Lung (tissue), 12 donors: ENCODE data around the gene ZNF835. TPM values are rescaled to one million over a fixed set of nuclear protein-coding genes. Genes with fewer than 3 reads are reported as not detected.
A peak's percentile ranks its signal among the peaks of the same experiment; 100 is the strongest.

Experiments
- ATAC-seq: fragments of 200-7000 bp; cut with Tn5 transposase; one replicate; pipeline ENCODE4 v1.9.1; 2020; ENCODE audit warnings: moderate number of reproducible peaks; ENCODE audit not compliant: insufficient read depth, low FRiP score
- DNase-seq, 3 donors: peaks; one replicate each; pipeline ENCODE4 v3.0.0-alpha.2; 2013 to 2017
- H3K27ac ChIP-seq, 2 donors: one replicate each; pipeline ENCODE4 v1.5.1; 2013; ENCODE audit warnings: mild to moderate bottlenecking in 2 of 2, moderate library complexity in 2 of 2, control low read depth in 1 of 2, inconsistent platforms in 1 of 2, low read depth in 1 of 2, low read length in 1 of 2
- H3K27me3 ChIP-seq, 3 donors: one replicate each; pipeline ENCODE4 v1.5.1; 2013; ENCODE audit warnings: low read length in 2 of 3; ENCODE audit not compliant: control insufficient read depth in 3 of 3, insufficient read depth in 3 of 3
- H3K36me3 ChIP-seq, 4 donors: one replicate each; pipeline ENCODE4 v1.5.1; 2013; ENCODE audit warnings: low read length in 4 of 4, mild to moderate bottlenecking in 1 of 4, moderate library complexity in 1 of 4; ENCODE audit not compliant: control insufficient read depth in 4 of 4, insufficient read depth in 4 of 4
- H3K4me1 ChIP-seq, 5 donors: one replicate each; pipeline ENCODE4 v1.5.1; 2013; ENCODE audit warnings: low read length in 5 of 5, mild to moderate bottlenecking in 2 of 5, moderate library complexity in 1 of 5; ENCODE audit not compliant: control insufficient read depth in 5 of 5, insufficient read depth in 5 of 5
- H3K4me3 ChIP-seq: one replicate; pipeline ENCODE4 v1.5.1; 2013; ENCODE audit warnings: mild to moderate bottlenecking, control low read depth, moderate library complexity
- H3K9ac ChIP-seq, 2 donors: one replicate each; pipeline ENCODE4 v1.5.1; 2013; ENCODE audit warnings: low read length in 2 of 2, control low read depth in 1 of 2; ENCODE audit not compliant: insufficient read depth in 1 of 2
- H3K9me3 ChIP-seq, 4 donors: one replicate each; pipeline ENCODE4 v1.5.1; 2013; ENCODE audit warnings: low read length in 3 of 4, mild to moderate bottlenecking in 1 of 4, moderate library complexity in 1 of 4; ENCODE audit not compliant: control insufficient read depth in 4 of 4, insufficient read depth in 3 of 4
- WGBS, 2 donors: extraction: QIAGEN DNeasy Blood & Tissue Kit; methylation state at CpG; one replicate each; pipeline ENCODE4 v1.1.7; 2013; 5-methylcytosine and 5-hydroxymethylcytosine counted together
- polyA plus RNA-seq, 2 donors: library from polyadenylated mRNA; stranded (reverse); fragments of 200-250 nt; gene quantifications; one replicate each; pipeline ENCODE4 v1.2.1, GENCODE V29; 2013
- total RNA-seq, 2 donors: library from RNA; depleted of rRNA in 1 of 2; stranded (reverse); fragments of >200 nt in 1 of 2; gene quantifications; one replicate each; pipeline ENCODE4 v1.2.1, GENCODE V29; 2014 to 2021
- TF ChIP-seq, protein P1 (sequence below): IDR thresholded peaks from 2 replicates; pipeline ENCODE4 v1.5.1; 2012; ENCODE audit warnings: mild to moderate bottlenecking; ENCODE audit errors: control extremely low read depth, extremely low read depth
- donor health status: control.
- donor health status: control.
- donor health status: Bipolar disorder and iron deficiency.
- donor health status: healthy.
- donor health status: DM: yes; HTN: yes; CAD: no.

ZNF835 gene
- total and polyA plus RNA-seq, 4 donors = 0.49 to 3.2 (median 1.9) TPM

DNA sequence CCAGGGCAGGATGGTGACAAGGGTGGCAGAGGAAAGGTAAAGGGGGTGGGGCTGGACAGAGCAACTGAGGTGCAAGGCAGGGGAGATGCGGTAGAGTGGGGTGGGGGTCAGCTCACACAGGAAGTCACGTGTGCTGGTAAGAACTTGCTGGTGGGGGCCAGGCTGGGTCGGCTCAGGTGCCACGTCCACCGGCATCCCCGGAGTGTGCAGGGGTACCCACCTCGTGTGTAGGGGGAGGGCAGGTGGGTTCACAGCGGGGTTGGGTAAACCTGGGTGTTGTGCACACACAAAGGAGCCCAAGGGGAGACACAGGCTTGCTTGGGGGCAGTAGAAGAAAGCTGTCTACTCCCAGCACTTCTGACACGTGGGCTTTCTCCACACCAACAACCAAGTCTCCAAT lies 2.9 kb downstream of the ZNF835 start:
- Histone ChIP-seq H3K27ac (no peak overlapping the region), H3K4me3 (no peak overlapping the region), H3K9ac (no peak overlapping the region), H3K4me1 (peaks cover 0 to 13% (median 9%) of the 10 kb centered on the region in 5 donors), H3K9me3 (peaks cover 0 to 49% (median 0%) of the 10 kb centered on the region in 4 donors), H3K27me3 (no peaks in the 10 kb centered on the region), H3K36me3 (peaks cover 0 to 11% (median 5%) of the 10 kb centered on the region in 4 donors)
- DNase-seq = no peak
- ATAC-seq = no peak
- TF ChIP-seq, protein P1, sequence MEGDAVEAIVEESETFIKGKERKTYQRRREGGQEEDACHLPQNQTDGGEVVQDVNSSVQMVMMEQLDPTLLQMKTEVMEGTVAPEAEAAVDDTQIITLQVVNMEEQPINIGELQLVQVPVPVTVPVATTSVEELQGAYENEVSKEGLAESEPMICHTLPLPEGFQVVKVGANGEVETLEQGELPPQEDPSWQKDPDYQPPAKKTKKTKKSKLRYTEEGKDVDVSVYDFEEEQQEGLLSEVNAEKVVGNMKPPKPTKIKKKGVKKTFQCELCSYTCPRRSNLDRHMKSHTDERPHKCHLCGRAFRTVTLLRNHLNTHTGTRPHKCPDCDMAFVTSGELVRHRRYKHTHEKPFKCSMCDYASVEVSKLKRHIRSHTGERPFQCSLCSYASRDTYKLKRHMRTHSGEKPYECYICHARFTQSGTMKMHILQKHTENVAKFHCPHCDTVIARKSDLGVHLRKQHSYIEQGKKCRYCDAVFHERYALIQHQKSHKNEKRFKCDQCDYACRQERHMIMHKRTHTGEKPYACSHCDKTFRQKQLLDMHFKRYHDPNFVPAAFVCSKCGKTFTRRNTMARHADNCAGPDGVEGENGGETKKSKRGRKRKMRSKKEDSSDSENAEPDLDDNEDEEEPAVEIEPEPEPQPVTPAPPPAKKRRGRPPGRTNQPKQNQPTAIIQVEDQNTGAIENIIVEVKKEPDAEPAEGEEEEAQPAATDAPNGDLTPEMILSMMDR = no peak
- WGBS, 2 donors = 82 to 93% methylated on average over 9 of the region's 9 CpGs

DNA sequence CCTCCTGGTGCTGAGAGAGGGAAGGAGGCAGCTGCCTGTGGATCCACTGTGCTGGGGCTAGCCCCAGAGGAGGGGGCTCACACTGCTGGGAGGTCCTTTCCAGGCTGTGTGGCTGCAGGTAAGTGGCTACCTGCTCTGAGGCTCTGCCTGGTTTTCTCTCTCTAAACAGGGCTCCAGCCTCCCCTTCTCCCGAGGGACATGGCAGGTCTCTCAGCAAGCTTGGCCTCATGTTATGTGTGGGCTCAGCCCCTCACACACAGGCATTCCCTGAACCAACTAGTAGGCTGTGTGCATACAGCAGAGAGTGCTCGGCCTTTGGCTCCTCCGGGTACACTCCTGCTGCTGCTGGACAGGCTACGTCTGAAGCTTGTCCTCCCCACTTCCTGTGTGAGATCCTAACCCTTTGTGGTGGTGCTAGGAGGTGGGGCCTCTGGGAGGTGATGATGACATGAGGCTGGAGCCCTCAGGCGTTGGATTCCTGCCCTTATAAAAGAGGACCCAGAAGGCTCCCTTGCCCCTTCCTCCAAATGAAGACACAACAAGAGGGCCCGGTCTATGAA lies 4.2 kb downstream of the ZNF835 start:
- 70 to 72% methylated on average over 6 of the region's 6 CpGs for WGBS, 2 donors
- H3K27ac ChIP-seq = no peak overlapping the region
- peaks cover 0 to 51% (median 0%) of the 10 kb centered on the region in 4 donors for H3K9me3 ChIP-seq
- H3K4me3 ChIP-seq = no peak overlapping the region
- no peak for ATAC-seq
- no peak overlapping the region for H3K9ac ChIP-seq
- DNase-seq = peak in 1 of 3 donors; percentile 26
- H3K4me1 ChIP-seq = peaks cover 0 to 13% (median 9%) of the 10 kb centered on the region in 5 donors
- no peaks in the 10 kb centered on the region for H3K27me3 ChIP-seq
- TF ChIP-seq, protein P1 = no peak
- peaks cover 3 to 14% (median 10%) of the 10 kb centered on the region in 4 donors for H3K36me3 ChIP-seq

DNA sequence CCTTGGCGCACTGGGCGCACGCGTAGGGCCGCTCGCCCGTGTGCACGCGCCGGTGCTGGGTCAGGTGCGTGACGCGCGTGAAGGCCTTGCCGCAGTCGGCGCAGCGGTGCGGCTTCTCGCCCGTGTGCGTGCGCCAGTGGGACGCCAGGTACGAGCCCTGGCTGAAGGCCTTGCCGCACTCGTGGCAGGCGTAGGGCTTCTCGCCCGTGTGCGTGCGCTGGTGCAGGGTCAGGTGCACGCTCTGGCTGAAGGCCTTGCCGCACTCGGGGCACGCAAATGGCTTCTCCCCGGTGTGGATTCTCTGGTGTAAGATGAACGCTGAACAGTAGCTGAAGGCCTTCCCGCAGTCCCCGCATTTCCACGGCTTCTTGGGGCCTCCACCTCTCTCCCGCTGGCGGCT lies 7.0 kb downstream of the ZNF835 start:
- H3K9ac ChIP-seq = no peak overlapping the region
- no peak for DNase-seq
- no peaks in the 10 kb centered on the region for H3K4me1 ChIP-seq
- no peak for ATAC-seq
- peaks cover 3 to 14% (median 10%) of the 10 kb centered on the region in 4 donors for H3K36me3 ChIP-seq
- 92 to 95% methylated on average over 43 of the region's 43 CpGs for WGBS, 2 donors
- TF ChIP-seq, protein P1 = no peak
- H3K4me3 ChIP-seq = no peak overlapping the region
- no peak overlapping the region for H3K27ac ChIP-seq
- peaks cover 0 to 45% (median 0%) of the 10 kb centered on the region in 4 donors for H3K9me3 ChIP-seq
- H3K27me3 ChIP-seq = no peaks in the 10 kb centered on the region

DNA sequence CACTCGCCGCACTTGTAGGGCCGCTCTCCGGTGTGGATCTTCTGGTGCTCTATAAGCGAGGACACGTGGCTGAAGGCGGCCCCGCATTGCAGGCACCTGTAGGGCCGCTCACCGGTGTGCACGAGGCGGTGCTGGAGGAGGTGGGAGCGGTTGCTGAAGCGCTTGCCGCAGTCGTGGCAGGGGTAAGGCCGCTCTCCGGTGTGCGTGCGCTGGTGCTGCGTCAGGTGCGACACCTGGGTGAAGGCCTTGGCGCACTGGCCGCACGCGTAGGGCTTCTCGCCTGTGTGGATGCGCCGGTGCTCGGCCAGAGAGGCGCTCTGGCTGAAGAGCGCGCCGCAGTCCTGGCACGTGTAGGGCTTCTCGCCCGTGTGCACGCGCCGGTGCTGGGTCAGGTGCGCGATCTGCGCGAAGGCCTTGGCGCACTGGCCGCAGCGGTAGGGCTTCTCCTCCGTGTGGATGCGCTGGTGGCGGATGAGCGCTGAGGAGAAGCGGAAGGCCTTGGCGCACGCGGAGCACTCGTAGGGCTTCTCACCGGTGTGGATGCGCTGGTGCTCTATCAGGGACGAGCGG lies 7.5 kb downstream of the ZNF835 start:
- DNase-seq (no peak), ATAC-seq (no peak)
- Histone ChIP-seq H3K9me3 (peaks cover 0 to 49% (median 0%) of the 10 kb centered on the region in 4 donors), H3K4me1 (no peaks in the 10 kb centered on the region), H3K4me3 (no peak overlapping the region), H3K27ac (no peak overlapping the region), H3K9ac (no peak overlapping the region), H3K36me3 (peaks cover 3 to 14% (median 10%) of the 10 kb centered on the region in 4 donors), H3K27me3 (no peaks in the 10 kb centered on the region)
- TF ChIP-seq, protein P1 = no peak
- WGBS, 2 donors = 91 to 92% methylated on average over 60 of the region's 60 CpGs
